Left hindlimb (tissue), 1 donor: Measurements from ENCODE around the gene CLEC16A.

Source experiments
- DNase-seq: peaks from one replicate; pipeline ENCODE4 v3.0.0-alpha.2; 2018

CLEC16A gene

DNA sequence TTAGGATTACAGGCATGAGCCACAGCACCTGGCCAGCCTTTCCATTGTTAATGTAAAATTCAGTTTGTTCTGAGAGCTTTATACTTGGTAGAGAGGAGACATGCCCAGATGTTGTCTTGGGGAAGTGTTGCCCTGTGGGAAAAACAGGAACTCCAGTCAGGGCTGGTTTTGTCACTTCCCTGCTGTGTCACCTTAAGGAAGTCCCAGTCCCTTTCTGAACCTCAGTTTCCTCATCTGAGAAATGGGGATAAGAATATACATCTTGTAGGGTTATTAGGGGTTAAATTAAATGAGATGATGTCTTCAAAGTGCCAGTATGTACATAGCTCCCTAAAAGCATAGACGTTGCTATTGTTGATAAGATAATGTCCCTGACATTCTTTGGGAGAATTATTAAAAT, 25.3 kb downstream of the CLEC16A start:
- no peak for DNase-seq

DNA sequence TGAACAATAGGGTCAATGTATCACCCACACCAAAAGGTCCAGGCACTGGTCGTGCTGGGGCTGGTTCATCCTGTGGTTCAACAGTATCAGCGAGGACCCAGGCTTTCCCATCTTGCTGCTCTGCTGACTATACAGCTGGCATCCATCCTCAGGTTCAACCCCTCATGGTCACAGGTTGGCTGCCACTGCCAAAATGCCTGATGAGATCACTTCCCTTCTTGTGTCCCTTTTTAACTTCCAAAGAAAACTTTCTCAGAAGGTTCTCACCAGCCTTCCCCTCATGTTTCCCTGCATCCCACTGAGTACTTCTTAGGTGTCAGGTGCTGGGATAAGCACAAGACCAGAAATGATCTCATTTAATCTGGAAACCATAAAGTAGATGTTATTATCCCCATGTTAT, 25.7 kb downstream of the CLEC16A start:
- DNase-seq: no peak

DNA sequence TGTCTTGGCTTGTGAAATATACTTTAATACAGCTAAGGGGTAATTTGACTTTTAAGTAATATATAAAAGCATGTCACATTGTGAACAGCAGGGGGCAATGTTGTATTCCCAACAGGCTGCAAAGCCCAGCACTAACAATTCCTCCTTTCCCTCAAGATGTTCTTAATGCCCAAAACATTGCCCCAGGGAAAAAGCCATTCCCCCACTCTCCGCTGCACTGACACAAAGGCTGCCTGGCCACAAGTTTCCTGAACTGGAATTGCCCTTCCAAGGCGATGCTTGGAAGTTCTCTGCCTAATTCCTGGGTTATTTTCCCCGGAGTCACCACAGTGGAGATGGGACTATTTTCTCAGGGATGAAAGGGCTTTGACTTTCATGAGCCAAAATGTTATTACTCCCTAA, 27.2 kb downstream of the CLEC16A start:
- DNase-seq: peak; percentile 61

DNA sequence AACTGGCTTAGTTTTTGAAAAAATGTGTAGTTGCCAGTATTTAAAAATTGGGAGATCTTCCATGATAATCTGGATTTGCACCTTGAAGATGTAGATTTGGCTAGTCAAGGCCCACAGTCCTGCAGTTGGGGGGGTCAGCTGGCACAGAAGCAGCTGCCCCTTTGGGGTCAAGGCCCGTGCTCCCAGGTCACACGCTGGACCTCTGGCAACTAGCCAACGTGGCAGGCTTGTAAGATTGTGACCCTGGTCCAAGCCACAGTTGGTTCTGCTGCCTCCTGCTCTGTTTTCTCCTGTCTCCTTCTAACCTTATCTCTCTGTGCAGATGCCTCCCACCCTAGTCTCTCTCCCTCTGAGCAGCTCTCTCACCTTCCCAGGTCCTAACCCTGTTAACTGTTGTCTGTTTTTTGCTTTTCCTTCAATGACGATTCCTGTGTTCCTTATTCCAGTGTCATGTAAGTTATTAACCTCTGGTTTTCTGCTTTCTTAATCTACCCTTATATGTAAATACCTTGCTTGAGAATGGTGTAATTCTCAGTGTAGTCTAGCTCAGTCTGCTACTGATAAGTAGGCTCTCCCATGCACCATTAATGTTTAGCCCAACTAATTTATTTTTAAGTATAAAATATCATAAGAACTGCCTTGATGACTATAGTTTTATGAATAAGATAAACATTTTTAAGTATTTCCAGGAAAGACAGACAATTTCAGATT, 27.9 kb downstream of the CLEC16A start:
- no peak for DNase-seq

DNA sequence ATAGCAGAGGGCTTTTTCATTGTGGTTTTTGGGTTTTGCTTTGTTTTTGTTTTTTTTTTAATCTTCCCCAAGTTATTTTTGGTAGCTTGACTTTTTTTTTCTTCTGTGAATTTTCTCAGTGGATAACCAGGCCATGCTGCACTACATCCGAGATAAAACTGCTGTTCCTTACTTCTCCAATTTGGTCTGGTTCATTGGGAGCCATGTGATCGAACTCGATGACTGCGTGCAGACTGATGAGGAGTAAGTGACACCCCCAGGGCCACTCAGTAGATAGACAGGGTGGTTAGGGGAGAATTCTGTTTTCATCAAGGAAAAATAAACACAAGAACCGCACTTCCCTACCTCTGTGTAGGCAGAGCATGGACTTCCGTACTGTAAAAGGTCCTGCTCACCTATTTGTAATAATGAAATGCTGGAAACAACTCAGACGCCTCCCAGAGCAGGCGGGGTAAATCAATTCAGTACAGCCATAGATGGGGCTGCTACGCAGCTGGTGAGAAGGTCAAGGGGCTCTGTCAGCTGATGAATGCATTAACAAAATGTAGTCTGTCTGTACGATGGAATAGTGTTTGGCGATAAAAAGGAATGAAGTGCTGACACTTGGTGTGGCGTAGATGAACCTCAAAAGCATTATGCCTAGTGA, 28.6 kb downstream of the CLEC16A start:
- DNase-seq: no peak

DNA sequence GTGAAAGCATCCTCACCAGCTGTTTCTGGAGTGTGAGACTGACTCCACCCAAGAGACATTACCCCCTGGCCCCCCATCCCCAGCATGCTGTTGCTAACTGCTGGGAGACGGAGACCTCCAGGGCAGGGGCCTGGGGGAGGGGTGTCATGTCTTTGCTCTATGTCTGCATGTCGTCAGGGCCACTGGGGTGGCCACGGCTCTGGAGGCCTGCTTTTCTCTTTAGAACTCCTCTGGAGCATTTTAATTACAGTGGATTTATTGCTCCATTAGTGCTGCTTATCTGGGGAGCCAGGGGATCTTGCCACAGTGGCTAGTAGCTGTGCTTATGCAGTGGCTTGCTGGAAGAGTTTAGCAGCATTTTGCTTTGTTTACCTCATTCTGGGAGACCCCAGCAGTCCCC, 32.3 kb downstream of the CLEC16A start:
- no peak for DNase-seq

DNA sequence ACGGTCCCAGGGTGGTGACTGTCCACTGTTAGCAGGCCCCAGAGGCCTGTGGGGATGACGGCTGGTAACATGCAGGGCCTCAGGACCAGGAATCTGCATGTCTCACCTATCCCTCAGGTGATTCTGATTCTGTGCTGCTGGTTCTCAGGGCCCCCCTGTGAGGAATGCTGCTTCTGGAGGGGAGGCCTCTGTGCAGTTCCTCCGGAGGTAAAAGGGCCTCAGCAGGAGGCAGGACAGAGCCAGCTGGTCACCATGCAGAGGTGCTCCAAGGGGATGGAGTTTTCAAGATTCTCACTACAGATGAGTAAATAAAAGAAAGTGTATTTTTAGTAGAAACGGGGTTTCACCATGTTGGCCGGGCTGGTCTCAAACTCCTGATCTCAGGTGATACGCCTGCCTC, 33.8 kb downstream of the CLEC16A start:
- DNase-seq: no peak

DNA sequence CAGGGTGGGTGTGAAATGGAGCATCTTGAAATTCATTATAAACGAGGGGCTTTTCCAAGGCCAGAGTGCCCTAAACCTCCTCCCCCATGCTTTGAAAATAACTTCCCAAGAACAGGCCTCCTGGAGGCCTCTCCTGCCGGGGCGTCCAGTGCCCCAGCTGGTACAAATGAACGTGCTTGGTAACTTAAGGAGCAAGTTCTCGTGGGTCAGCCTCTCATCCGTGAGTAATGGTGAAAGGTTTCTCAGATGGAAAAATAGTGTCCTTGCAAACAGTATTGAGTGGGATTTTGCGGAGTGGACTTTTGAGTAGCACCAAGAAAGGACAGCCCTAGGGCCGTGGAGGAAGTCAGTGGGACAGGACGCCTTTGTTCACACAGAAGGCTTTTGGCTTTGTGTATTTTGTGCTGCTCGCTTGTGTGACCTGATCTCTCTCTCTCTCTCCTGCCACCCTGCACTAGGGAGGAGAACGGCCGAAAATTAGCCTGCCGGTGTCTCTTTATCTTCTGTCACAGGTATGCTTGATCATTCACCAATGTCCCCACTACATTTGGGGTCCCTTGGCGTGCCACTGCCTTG, 34.6 kb downstream of the CLEC16A start:
- DNase-seq: no peak

DNA sequence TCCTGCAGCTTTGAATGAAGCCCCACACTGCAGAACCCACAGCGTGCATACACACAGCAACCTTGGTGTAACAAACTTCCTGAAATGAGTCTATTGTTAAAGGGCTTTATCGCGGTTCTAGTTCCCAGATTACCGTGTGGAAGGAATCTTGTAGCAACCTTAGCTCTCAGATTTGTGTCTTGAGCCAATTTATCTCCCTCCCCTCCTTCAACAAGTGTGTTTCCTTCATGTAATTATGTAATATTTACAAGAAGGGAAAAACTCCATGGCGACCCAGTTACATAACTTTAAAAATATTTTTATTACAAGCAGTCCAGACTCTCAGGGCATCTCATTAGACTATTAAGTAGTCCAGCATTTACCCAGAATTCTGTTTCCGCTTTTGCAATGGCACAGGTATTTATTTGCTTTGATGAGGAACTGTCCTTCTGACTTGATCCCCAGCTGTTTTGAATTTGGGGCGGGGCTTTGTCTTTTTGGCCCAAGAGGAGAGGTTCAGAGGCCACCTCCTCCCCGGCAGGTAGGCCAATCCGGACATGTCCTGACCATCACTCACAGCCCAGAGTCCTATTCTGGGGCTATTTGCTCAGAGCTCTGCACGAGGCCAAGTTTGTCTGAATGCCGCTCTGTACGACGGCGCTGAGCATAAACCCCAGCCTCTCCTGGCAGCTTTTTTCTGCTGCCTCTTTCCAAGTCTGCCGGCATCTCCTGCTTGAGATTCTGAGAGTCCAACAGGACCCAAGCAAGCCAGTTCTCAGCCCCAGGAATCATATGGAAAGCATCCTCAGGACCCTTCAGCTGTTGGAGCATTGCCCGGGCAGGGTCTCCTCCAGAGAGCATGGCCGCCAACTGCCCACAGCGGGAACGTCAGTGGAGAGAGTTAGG, 35.6 kb downstream of the CLEC16A start:
- DNase-seq: peak; percentile 84

DNA sequence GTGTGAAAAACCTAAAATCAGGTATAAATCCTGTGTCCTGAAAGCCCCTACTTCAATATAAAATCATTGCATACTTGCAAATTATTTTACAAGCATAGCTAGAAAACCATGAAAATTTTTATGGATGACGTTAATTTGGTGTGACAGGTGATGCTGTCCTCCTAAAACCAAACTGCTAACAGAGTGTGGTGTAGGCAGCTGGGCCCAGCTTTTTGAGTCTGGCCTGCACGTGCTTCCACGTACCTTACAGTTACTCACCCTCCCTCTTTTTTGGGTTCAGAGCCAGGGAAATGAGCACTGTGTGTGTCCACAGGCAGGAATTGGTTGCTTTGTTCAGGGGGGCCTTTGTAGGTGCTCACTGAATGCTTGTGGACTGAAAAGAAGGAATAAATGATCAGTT, 36.4 kb downstream of the CLEC16A start:
- no peak for DNase-seq

DNA sequence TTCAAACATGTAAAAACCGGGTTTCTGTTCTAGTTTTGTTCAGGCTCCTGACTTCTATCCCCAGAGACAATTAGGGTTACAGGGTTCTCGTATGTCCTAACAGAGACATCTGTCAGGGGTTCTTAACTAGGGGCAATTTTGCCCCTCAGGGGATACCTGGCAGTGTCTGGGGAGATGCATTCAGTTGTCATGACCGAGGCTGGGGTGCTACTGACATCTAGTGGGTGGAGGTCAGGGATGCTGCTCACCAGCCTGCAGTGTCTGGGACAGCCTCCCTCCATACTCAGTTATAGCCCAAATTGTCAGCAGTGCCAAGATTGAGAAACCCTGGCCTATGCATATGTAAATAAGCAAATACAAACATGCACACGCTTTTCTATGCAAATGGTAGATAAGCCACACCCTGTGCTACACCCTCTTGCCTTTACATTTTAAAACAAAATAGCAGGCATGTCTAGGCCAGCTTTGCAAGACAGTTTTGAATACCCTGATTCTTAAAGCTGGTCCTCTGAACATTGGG, 37.4 kb downstream of the CLEC16A start:
- DNase-seq: no peak

DNA sequence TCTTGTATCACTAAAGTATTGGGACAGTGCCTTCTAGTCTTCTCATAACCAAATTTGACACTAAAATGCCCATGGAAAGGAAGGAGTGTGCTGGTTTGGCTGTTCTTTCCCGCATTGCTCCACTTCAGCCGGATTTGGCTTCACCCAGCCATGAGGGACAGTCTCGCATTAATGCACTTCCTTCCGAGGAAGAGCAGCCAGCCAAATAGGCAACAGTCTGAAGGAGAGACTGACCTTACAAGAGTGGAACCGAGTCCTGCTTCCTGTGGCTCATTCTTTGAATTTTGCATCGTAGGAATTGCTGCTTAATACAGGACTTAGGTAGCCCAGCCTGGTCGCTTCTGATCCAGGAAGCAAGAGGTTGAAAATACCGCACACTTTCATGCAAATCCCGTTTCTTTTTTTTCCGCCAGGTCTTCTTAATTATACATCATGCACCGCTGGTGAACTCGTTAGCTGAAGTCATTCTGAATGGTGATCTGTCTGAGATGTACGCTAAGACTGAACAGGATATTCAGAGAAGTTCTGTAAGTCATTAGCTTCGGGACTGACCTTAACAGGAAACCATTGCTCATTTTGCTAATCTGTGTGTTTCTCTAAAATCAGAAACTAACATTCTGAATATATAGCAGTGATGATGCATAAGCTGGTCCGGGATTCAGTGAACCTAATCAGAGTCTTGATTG, 38.2 kb downstream of the CLEC16A start:
- DNase-seq: peak; percentile 72

DNA sequence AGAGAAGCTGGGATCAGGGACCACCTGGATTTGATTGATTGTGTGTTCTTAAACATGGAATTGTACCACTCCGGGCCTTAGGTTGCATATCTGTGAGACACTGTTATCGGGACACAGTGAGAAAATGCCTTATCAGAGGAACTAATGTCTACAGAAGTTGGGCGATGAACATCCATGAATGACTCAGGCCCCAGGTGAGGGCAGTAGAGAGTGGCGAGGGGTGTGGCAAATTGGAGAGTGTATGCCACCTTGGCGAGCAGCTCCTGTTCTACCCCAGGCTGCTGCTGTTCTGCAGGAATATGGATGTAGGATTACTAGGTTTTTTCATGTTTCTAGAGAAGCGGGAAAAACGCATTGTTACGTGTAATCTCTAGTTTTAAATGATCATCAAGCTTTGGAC, 38.8 kb downstream of the CLEC16A start:
- no peak for DNase-seq

DNA sequence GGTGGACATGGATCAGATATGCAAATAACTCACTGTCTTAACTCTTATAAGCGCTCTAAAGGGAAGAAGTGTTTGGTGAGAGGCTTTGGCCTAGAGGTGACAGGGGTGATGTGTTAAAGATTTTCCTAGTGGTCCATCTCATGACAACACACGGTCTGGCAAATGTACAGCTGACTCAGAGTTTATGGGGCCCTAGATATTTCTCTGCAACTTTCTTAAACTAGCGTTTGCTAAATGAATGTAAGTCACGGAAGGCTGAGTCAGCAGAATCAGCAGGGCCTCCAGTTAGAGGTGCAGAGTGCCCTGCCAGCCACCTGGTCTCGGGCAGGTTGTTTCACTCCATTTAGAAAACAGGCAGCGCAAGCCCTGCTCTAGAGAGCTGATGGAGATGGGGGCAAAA, 40.1 kb downstream of the CLEC16A start:
- DNase-seq: no peak

DNA sequence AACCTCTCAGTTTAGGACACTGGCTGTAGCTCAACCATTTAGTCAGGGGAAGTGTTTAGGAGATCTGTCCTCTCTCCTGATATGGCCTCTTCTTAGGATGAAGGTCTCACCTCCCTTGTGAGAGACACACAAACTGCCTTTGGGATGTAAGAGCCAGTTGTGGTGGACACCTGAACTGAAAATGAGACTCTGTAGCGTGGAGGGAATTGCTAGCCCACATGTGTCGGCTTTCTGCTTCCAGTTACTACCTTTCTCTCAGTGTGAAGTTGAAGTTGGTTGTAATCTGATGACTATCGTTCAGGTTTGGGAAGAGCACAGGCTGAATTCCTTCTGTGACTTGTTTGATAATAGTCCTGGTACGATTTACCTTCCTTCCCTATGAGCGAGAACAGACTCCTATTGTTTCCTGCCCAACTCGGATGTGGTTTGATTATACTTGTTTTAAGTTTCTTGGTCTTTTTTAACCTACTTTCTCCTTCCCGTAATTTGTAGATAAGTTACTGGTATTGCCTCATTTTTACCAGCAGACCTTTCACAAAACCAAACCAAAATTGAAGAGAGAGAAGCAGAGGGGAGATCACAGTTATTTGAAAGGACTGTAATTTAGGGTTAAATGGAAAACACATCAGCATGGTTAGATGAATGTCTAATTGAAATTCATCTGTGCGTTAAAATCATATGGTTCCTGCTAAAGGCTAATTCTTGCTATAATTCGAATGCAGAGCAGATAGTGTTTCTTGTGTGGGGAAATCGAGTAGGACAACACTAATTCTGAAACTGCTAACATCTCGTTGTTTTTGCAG, 43.2 kb downstream of the CLEC16A start:
- no peak for DNase-seq

DNA sequence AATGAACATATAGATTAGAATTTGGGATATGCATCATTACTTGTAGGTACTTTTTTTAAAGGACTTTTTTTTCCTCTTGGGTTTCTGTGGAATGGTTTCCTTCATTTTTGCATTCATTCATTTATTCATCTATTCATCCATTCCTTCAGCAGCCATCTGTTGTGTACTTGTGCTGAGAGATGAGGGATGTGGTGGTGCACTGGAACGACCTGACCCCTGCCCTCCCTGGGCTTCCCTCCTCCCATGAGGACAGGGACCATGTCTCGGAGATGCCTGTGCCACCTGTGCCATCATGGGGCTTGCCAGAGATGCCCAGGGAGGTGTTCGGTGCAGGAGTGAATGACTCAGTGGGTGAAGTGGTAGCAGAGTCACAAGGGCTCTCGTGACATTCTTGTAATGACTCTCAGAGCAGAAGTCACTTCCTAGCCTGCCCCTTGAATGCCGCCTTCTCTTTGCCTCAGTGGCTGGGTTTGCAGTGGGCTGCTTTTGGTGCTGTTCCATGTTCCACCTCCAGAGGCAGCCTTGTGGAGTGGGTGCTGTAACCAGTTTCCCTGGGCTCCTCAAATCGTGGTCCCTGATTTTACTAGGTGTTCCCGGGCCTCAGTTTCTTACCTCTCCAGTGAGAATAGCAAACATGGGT, 43.9 kb downstream of the CLEC16A start:
- DNase-seq: no peak

DNA sequence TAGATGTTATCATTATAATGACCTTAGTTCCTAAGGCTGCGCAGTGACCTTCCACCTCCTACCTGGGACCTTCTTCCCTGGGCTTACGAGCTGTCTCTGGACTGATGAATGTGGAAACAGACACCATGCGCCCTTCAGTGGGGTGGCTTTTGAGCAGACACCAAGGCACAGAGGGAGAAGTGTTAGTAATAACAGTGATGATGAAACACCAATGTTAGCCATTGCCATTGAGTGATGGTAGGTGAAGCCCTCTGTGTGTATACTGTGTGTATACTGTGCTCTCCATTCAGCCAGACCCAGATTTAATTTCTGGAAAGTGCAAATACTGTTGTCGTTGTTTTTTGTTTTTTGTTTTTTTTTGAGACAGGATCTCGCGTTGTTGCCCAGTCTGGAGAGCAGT, 44.5 kb downstream of the CLEC16A start:
- DNase-seq: no peak

DNA sequence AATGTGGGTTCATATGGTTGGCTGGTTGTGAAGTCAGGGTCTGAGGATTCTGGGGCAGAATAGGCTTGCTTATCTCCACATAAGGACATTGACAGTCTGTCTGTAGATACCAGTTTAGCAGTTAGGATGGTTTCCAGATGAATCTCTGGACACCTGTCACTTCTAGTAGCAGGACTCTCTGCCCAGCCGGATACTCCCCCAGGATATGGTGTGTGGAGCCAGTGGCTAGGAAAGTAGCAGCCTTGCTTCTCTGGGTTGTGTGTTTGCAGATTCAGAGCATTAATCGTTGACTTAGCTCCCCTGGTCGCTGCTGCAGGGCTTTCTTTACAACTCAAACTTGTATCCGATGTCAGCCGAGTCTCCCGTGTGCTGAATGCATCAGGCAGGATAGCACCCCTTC, 45.2 kb downstream of the CLEC16A start:
- no peak for DNase-seq

DNA sequence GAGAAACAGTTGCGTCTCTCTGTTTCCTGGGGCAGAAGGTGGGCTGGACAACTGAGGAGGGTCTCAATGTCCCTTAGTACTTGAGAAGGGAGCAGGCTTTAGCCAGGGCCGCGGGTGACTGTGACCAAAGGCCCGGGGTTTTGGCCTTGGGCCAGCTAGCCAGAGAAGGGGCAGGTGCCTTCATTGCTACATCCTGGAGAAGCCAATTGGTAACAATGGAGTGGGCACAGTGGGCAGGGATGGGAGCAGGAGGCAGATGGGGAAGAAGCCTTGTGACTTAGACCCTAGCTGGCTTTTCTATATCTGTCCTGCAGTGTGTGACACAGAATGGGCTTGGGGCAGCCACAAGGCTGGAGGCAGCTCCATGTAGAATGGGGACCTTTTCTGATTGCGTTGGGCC, 46.0 kb downstream of the CLEC16A start:
- no peak for DNase-seq

DNA sequence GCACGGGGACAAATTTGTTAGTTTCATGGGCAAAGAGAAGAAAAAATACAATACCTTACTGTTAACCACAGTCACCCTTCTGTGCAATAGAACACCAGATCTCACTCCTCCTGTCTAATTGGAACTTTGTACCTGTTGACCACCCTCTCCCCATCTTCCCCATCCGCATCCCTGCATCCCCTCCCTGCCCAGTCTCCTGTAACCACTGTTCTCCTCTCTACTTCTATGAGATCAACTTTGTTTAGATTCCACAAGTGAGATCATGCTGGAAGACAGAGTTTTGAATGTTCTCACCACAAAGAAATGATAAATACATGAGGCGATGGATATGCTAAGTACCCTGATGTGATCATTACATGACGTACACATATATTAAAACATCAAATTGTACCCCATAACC, 47.7 kb downstream of the CLEC16A start:
- no peak for DNase-seq

DNA sequence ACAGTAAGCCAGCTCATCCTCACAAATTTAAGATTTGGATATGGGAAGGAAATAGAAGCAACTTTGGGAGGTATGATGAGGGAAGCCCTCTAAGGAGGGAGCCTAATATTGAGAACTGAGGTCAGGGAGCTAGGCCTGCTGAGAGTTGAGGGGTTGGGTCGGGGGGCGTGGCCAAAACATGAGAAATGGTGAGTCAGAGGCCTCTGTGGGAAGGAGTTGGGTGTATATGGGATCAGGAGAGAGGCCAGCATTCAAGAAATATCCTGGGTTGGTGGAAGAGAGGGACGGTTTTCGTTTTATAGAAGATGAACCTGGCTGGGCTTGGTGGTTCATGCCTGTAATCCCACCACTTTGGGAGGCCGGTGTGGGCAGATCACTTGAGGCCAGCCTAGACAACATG, 48.4 kb downstream of the CLEC16A start:
- no peak for DNase-seq
